HEK293 (cell line): ENCODE measurements around the gene TUBD1.

Experiments used
- CTCF ChIA-PET: fragments of 350-600 bp; formaldehyde crosslinking; extraction: SDS; loops from one replicate; lab custom pipeline; 2021; ENCODE audit warnings: antibody characterized with exemption; lab: Yijun Ruan, JAX
- POLR2A ChIA-PET: fragments of 300-600 bp; formaldehyde crosslinking; extraction: SDS; loops from one replicate; lab custom pipeline; 2020; ENCODE audit warnings: antibody characterized with exemption, inconsistent platforms; lab: Yijun Ruan, JAX
- H3K27ac ChIP-seq: fragments of 200-500 bp; sonication (Bioruptor generic); 2 replicates; pipeline ENCODE4 v1.5.1; 2014; ENCODE audit warnings: low read depth, low read length, control low read depth, inconsistent platforms; ENCODE audit errors: extremely low read depth
- H3K36me3 ChIP-seq, 2 experiments: fragments of 200-500 bp in 1 of 2; sonication (Bioruptor generic) in 1 of 2; 1 replicate in 1 of 2; 2 replicates in 1 of 2; pipeline ENCODE4 v1.5.1; 2014 to 2017; ENCODE audit warnings: inconsistent platforms in 2 of 2, low read length in 2 of 2; ENCODE audit not compliant: control insufficient read depth in 2 of 2, insufficient read depth in 1 of 2
- H3K4me1 ChIP-seq: fragments of 200-500 bp; sonication (Bioruptor generic); 2 replicates; pipeline ENCODE4 v1.5.1; 2014; ENCODE audit warnings: mild to moderate bottlenecking, low read length, inconsistent platforms; ENCODE audit not compliant: control insufficient read depth, insufficient read depth
- H3K4me3 ChIP-seq: 2 replicates; pipeline ENCODE4 v1.5.1; 2011; ENCODE audit warnings: low read depth, mild to moderate bottlenecking, control low read depth, low read length, moderate library complexity
- H3K9me3 ChIP-seq: fragments of 200-500 bp; sonication (Bioruptor generic); 2 replicates; pipeline ENCODE4 v1.5.1; 2014; ENCODE audit warnings: low read depth, low read length, inconsistent platforms; ENCODE audit not compliant: control insufficient read depth, insufficient read depth
- AEBP2 ChIP-seq: fragments of 450-650 bp; formaldehyde crosslinking; IDR thresholded peaks from 2 replicates; pipeline ENCODE4 v1.5.1; 2016; ENCODE audit warnings: missing biosample characterization, missing genetic modification characterization, borderline replicate concordance
- BCL11B ChIP-seq: fragments of 450-650 bp; formaldehyde crosslinking; IDR thresholded peaks from 2 replicates; pipeline ENCODE4 v1.5.1; 2016; ENCODE audit warnings: low read depth, missing biosample characterization, missing genetic modification characterization
- ELK4 ChIP-seq: IDR thresholded peaks from 2 replicates; pipeline ENCODE4 v1.6.1; 2011; ENCODE audit warnings: mild to moderate bottlenecking, low read depth, low read length, borderline replicate concordance
- GFI1B ChIP-seq: fragments of 450-650 bp; formaldehyde crosslinking; IDR thresholded peaks from 2 replicates; pipeline ENCODE4 v1.5.1; 2016; ENCODE audit warnings: missing biosample characterization, missing genetic modification characterization
- GLI4 ChIP-seq: fragments of 450-650 bp; formaldehyde crosslinking; IDR thresholded peaks from 2 replicates; pipeline ENCODE4 v1.5.1; 2016; ENCODE audit warnings: missing biosample characterization, missing genetic modification characterization
- HOXD13 ChIP-seq: sonication (generic); formaldehyde crosslinking; IDR thresholded peaks from 2 replicates; pipeline ENCODE4 v1.8.0; 2022; ENCODE audit warnings: missing genetic modification reagents, borderline replicate concordance
- KLF17 ChIP-seq: fragments of 450-650 bp; formaldehyde crosslinking; IDR thresholded peaks from 2 replicates; pipeline ENCODE4 v1.5.1; 2016; ENCODE audit warnings: missing biosample characterization, missing genetic modification characterization
- TCF7L2 ChIP-seq: IDR thresholded peaks from 2 replicates; pipeline ENCODE4 v1.6.1; 2011; ENCODE audit warnings: low read depth, mild to moderate bottlenecking, inconsistent platforms, low read length, moderate library complexity, borderline replicate concordance
- YY2 ChIP-seq: fragments of 450-650 bp; formaldehyde crosslinking; IDR thresholded peaks from 2 replicates; pipeline ENCODE4 v1.5.1; 2016; ENCODE audit warnings: missing biosample characterization, missing genetic modification characterization
- ZBTB21 ChIP-seq: fragments of 450-650 bp; formaldehyde crosslinking; IDR thresholded peaks from 2 replicates; pipeline ENCODE4 v1.5.1; 2017; ENCODE audit warnings: missing biosample characterization, missing genetic modification characterization
- ZFHX2 ChIP-seq: fragments of 450-650 bp; formaldehyde crosslinking; conservative IDR thresholded peaks from 2 replicates; pipeline ENCODE4 v1.5.1; 2016; ENCODE audit warnings: missing biosample characterization, missing genetic modification characterization
- ZFP41 ChIP-seq: fragments of 450-650 bp; formaldehyde crosslinking; IDR thresholded peaks from 2 replicates; pipeline ENCODE4 v1.5.1; 2016; ENCODE audit warnings: missing biosample characterization, missing genetic modification characterization, borderline replicate concordance
- ZNF174 ChIP-seq: fragments of 450-650 bp; formaldehyde crosslinking; IDR thresholded peaks from 2 replicates; pipeline ENCODE4 v1.5.0; 2017; ENCODE audit warnings: missing biosample characterization, mild to moderate bottlenecking, missing genetic modification characterization
- ZNF18 ChIP-seq: fragments of 450-650 bp; formaldehyde crosslinking; IDR thresholded peaks from 2 replicates; pipeline ENCODE4 v1.5.1; 2016; ENCODE audit warnings: missing biosample characterization, missing genetic modification characterization
- ZNF184 ChIP-seq: fragments of 450-650 bp; IDR thresholded peaks from 2 replicates; pipeline ENCODE4 v1.5.1; 2018; ENCODE audit warnings: missing biosample characterization, mild to moderate bottlenecking, missing genetic modification characterization
- ZNF202 ChIP-seq: fragments of 450-650 bp; formaldehyde crosslinking; IDR thresholded peaks from 2 replicates; pipeline ENCODE4 v1.5.1; 2016; ENCODE audit warnings: missing biosample characterization, missing genetic modification characterization, borderline replicate concordance
- ZNF223 ChIP-seq: fragments of 450-650 bp; formaldehyde crosslinking; IDR thresholded peaks from 2 replicates; pipeline ENCODE4 v1.5.1; 2016; ENCODE audit warnings: missing biosample characterization, missing genetic modification characterization
- ZNF248 ChIP-seq: fragments of 450-650 bp; formaldehyde crosslinking; IDR thresholded peaks from 2 replicates; pipeline ENCODE4 v1.5.1; 2017; ENCODE audit warnings: missing biosample characterization, missing genetic modification characterization
- ZNF26 ChIP-seq: fragments of 450-650 bp; formaldehyde crosslinking; IDR thresholded peaks from 2 replicates; pipeline ENCODE4 v1.5.1; 2016; ENCODE audit warnings: missing biosample characterization, missing genetic modification characterization
- ZNF311 ChIP-seq: fragments of 450-650 bp; formaldehyde crosslinking; IDR thresholded peaks from 2 replicates; pipeline ENCODE4 v1.5.1; 2017; ENCODE audit warnings: missing biosample characterization, missing genetic modification characterization, borderline replicate concordance
- ZNF37A ChIP-seq: fragments of 450-650 bp; IDR thresholded peaks from 2 replicates; pipeline ENCODE4 v1.5.1; 2018; ENCODE audit warnings: missing biosample characterization, missing genetic modification characterization
- ZNF433 ChIP-seq: fragments of 450-650 bp; formaldehyde crosslinking; IDR thresholded peaks from 2 replicates; pipeline ENCODE4 v1.5.1; 2016; ENCODE audit warnings: missing biosample characterization, missing genetic modification characterization, low read depth
- ZNF473 ChIP-seq: fragments of 450-650 bp; formaldehyde crosslinking; IDR thresholded peaks from 2 replicates; pipeline ENCODE4 v1.5.1; 2017; ENCODE audit warnings: missing biosample characterization, missing genetic modification characterization
- ZNF549 ChIP-seq: fragments of 450-650 bp; IDR thresholded peaks from 2 replicates; pipeline ENCODE4 v1.5.1; 2018; ENCODE audit warnings: missing biosample characterization, missing genetic modification characterization, mild to moderate bottlenecking, inconsistent platforms, moderate library complexity
- ZNF561 ChIP-seq: fragments of 450-650 bp; IDR thresholded peaks from 2 replicates; pipeline ENCODE4 v1.5.1; 2018; ENCODE audit warnings: missing biosample characterization, missing genetic modification characterization, borderline replicate concordance
- ZNF639 ChIP-seq: fragments of 450-650 bp; formaldehyde crosslinking; IDR thresholded peaks from 2 replicates; pipeline ENCODE4 v1.5.1; 2016; ENCODE audit warnings: missing biosample characterization, missing genetic modification characterization
- ZNF654 ChIP-seq: fragments of 450-650 bp; formaldehyde crosslinking; IDR thresholded peaks from 2 replicates; pipeline ENCODE4 v1.5.1; 2016; ENCODE audit warnings: low read depth, missing biosample characterization, missing genetic modification characterization
- ZSCAN23 ChIP-seq: fragments of 450-650 bp; formaldehyde crosslinking; IDR thresholded peaks from 2 replicates; pipeline ENCODE4 v1.5.1; 2016; ENCODE audit warnings: missing biosample characterization, missing genetic modification characterization

The TUBD1 gene

GRCh38 chr17:59814685-59815084 lies 78.1 kb downstream of the TUBD1 start:
- Histone ChIP-seq H3K4me3 (no peak overlapping the region), H3K9me3 (no peaks in the 10 kb centered on the region), H3K4me1 (no peaks in the 10 kb centered on the region), H3K27ac (no peak overlapping the region), H3K36me3 (peaks cover 21 to 26% of the 10 kb centered on the region in 2 experiments; a peak in 2 of 3 replicates)
- ChIA-PET CTCF (interaction anchor here (0.7 to 1.1 kb wide), 2 partner anchors 38 to 44 kb away, joined by 3 read pairs; no protein-coding TSS in a partner anchor), POLR2A (no interaction called here)
- TF ChIP-seq ZSCAN23 (tag by site-specific recombination) (no peak), ZNF654 (no peak), ZNF248 (tag by site-specific recombination) (no peak), ZNF549 (tag by site-specific recombination) (no peak), ZNF184 (tag by site-specific recombination) (no peak), ZFP41 (no peak), ZNF37A (tag by site-specific recombination) (no peak), HOXD13 (no peak), ELK4 (no peak), ZNF433 (tag by site-specific recombination) (no peak), ZNF174 (tag by site-specific recombination) (no peak), AEBP2 (no peak), YY2 (tag by site-specific recombination) (no peak), ZNF311 (no peak), ZNF639 (tag by site-specific recombination) (no peak)

- Histone ChIP-seq H3K4me3 (no peak overlapping the region), H3K9me3 (no peaks in the 10 kb centered on the region), H3K4me1 (no peaks in the 10 kb centered on the region), H3K27ac (no peak overlapping the region), H3K36me3 (peaks cover 21 to 26% of the 10 kb centered on the region in 2 experiments; a peak in 2 of 3 replicates)
- ChIA-PET CTCF (interaction anchor here (0.7 to 1.1 kb wide), 2 partner anchors 38 to 45 kb away, joined by 3 read pairs; no protein-coding TSS in a partner anchor), POLR2A (no interaction called here)
- TF ChIP-seq KLF17 (tag by site-specific recombination): no peak
- TF ChIP-seq ZNF473 (tag by site-specific recombination): no peak
- TF ChIP-seq ZFHX2: no peak
- TF ChIP-seq HOXD13: no peak
- no peak for TF ChIP-seq BCL11B
- TF ChIP-seq ZSCAN23 (tag by site-specific recombination): no peak
- TF ChIP-seq TCF7L2: no peak
- TF ChIP-seq GFI1B (tag by site-specific recombination): no peak
- no peak for TF ChIP-seq ZBTB21 (tag by site-specific recombination)
- TF ChIP-seq ZNF561 (tag by site-specific recombination): no peak
- no peak for TF ChIP-seq ZNF223 (tag by site-specific recombination)
- TF ChIP-seq ZNF202: no peak
- no peak for TF ChIP-seq ZNF18 (tag by site-specific recombination)
- no peak for TF ChIP-seq ZNF26
- TF ChIP-seq GLI4: no peak
Observed at GRCh38 chr17:59814276-59814675, 78.5 kb downstream of the TUBD1 start.
